Measurements from ENCODE around the gene NEK10.
A peak's percentile ranks its signal among the peaks of the same experiment; 100 is the strongest.

The NEK10 gene

DNA sequence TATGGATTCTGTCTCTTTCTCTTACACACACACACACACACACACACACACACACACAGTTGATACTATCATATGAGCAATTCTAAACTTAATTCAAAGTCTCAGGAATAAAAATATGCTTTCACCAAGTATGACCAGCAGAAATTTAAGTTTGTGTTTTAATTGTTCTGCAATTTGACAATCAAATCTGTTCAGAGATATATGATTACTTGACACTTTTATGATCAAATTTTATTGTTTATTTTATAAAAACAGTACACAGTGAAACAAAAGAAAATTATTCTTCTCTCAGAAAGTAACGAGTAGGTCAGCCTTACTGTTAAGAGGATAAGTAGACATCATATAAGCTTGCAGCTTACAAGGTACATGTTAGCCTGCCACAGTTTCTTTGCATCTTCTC, 114.3 kb downstream of the NEK10 start:
- no peak for TF ChIP-seq CTCF (conservative IDR thresholded peaks at IDR 0.05)
- H3K27ac ChIP-seq = no peak overlapping the region

- TF ChIP-seq CTCF (conservative IDR thresholded peaks at IDR 0.05) = peak; percentile 84
- H3K27ac ChIP-seq = no peak overlapping the region
These were observed 115.4 kb downstream of the NEK10 start for GRCh38 chr3:27253831-27254230.

- TF ChIP-seq CTCF (conservative IDR thresholded peaks at IDR 0.05) = no peak
These were observed 115.8 kb downstream of the NEK10 start for GRCh38 chr3:27253391-27253790.

GRCh38 chr3:27252646-27253045, 116.5 kb downstream of the NEK10 start:
- no peak overlapping the region for H3K27ac ChIP-seq
- no peak for TF ChIP-seq CTCF (conservative IDR thresholded peaks at IDR 0.05)

More at GRCh38 chr3:27253391-27253790, 115.8 kb downstream of the NEK10 start:
- no peak overlapping the region for H3K27ac ChIP-seq

GRCh38 chr3:27244374-27244773, 124.8 kb downstream of the NEK10 start:
- no peak for TF ChIP-seq CTCF (conservative IDR thresholded peaks at IDR 0.05)
- H3K27ac ChIP-seq = no peak overlapping the region

- no peak overlapping the region for H3K27ac ChIP-seq
- TF ChIP-seq CTCF (conservative IDR thresholded peaks at IDR 0.05) = no peak
These were observed 129.2 kb downstream of the NEK10 start for GRCh38 chr3:27239951-27240350.

- no peak for TF ChIP-seq CTCF (conservative IDR thresholded peaks at IDR 0.05)
- H3K27ac ChIP-seq = no peak overlapping the region
These were observed 140.4 kb downstream of the NEK10 start for GRCh38 chr3:27228805-27229204.

DNA sequence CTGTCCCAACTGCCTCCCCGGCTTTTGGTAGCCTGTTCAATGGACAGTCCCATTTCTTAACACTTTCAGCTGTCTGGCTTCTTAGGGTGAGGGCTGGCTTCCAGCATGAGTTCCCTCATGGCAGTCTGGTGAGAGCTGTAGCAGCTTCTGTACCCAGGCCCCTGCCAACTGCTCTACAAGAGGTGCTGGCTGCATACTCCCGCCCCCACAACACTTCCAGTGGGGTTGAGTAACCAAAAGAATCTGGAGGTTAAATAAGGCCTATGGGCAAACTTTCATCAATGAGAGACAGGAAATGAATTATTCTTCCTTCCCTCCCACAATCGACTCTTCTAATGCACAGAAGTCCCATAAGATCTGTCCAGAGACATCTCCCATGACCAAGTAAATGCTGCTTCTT, 145.0 kb downstream of the NEK10 start:
- H3K27ac ChIP-seq = no peak overlapping the region
- TF ChIP-seq CTCF (conservative IDR thresholded peaks at IDR 0.05) = no peak

Data from VCaP (cell line).